ENCODE results near the gene ZNF462. TPM values are rescaled to one million over a fixed set of nuclear protein-coding genes. Genes with fewer than 3 reads are reported as not detected.

Gene ZNF462
- total RNA-seq, 1 experiment from 2014 or later: 164 TPM

- H3K36me3 Mint-ChIP-seq (ENCODE audit: insufficient read depth in 1 of 3, low read depth in 3 of 3): peaks cover 31 to 53% (median 51%) of the 10 kb centered on the region in 3 experiments
- TF ChIP-seq CTCF (conservative IDR thresholded peaks at IDR 0.05): no peak
- H2AK5ac ChIP-seq (ENCODE audit: insufficient read length, low read length): no peak overlapping the region
- no peak overlapping the region for H3K23ac ChIP-seq (ENCODE audit: insufficient read length, low read depth, low read length)
- H2AFZ ChIP-seq (ENCODE audit: low read length): no peak overlapping the region
- no peak overlapping the region for H2BK12ac ChIP-seq (ENCODE audit: insufficient read length, low read depth, low read length)
- DNase-seq: no peak
- no peak overlapping the region for H3K56ac ChIP-seq (ENCODE audit: insufficient read length, low read depth, low read length)
- H3K27me3 ChIP-seq (ENCODE audit: insufficient read depth, low read length): no peaks in the 10 kb centered on the region
- H3K9me3 ChIP-seq (ENCODE audit: control insufficient read depth, low read depth, low read length): no peaks in the 10 kb centered on the region
- peaks cover 18% of the 10 kb centered on the region for H3K4me1 ChIP-seq (ENCODE audit: insufficient read depth, low read length)
- H4K20me1 ChIP-seq (ENCODE audit: control insufficient read depth, insufficient read depth, insufficient read length): no peaks in the 10 kb centered on the region
- H3K4ac ChIP-seq (ENCODE audit: low read depth, low read length): no peak overlapping the region
- peaks cover 11% of the 10 kb centered on the region for H3K79me1 ChIP-seq (ENCODE audit: insufficient read depth, low read depth, low read length, poor library complexity, severe bottlenecking)
- no peak overlapping the region for H2BK20ac ChIP-seq (ENCODE audit: low read depth, low read length, poor library complexity, severe bottlenecking)
- no peak overlapping the region for H4K91ac ChIP-seq (ENCODE audit: insufficient read length, low read depth, low read length)
- no peak overlapping the region for H2BK120ac ChIP-seq (ENCODE audit: low read depth, low read length, poor library complexity, severe bottlenecking)
- H3K14ac ChIP-seq (ENCODE audit: insufficient read depth, low read length): no peak overlapping the region
- no peak overlapping the region for H3K18ac ChIP-seq (ENCODE audit: insufficient read length, low read depth, low read length)
- no peak overlapping the region for H2BK5ac ChIP-seq (ENCODE audit: insufficient read length, low read length)
- peaks cover 24 to 34% of the 10 kb centered on the region in 2 experiments for H3K9me3 Mint-ChIP-seq
- H3K27ac Mint-ChIP-seq: no peak overlapping the region
- peaks cover 66 to 73% of the 10 kb centered on the region in 2 experiments for H3K4me1 Mint-ChIP-seq
- H4K8ac ChIP-seq (replicated peaks; ENCODE audit: insufficient read length, low read depth, low read length): no peak overlapping the region
- peaks cover 64% of the 10 kb centered on the region; the same call in 1 of the 2 replicates for H3K79me2 ChIP-seq (ENCODE audit: insufficient read depth, low read length)
- H4K5ac ChIP-seq (ENCODE audit: insufficient read length, low read depth, low read length): no peak overlapping the region
- H3K4me3 Mint-ChIP-seq: no peak overlapping the region
- no peaks in the 10 kb centered on the region for H3K23me2 ChIP-seq (ENCODE audit: insufficient read length, low read depth, low read length, poor library complexity, severe bottlenecking)
- no peak overlapping the region for H3K9ac ChIP-seq (ENCODE audit: extremely low read depth, insufficient read length, low read length)
- no peak overlapping the region for H2BK15ac ChIP-seq (ENCODE audit: low read depth, low read length)
- H3K27ac ChIP-seq (ENCODE audit: insufficient read length, low read depth, low read length): no peak overlapping the region
- H3K27me3 Mint-ChIP-seq (ENCODE audit: low read depth): no peaks in the 10 kb centered on the region
- no peak overlapping the region for H3T11ph ChIP-seq (ENCODE audit: low read length)
- H3K4me2 ChIP-seq (ENCODE audit: insufficient read depth, insufficient read length, low read length): no peak overlapping the region
- no CpG with 5 or more reads among the region's 1 CpG for WGBS (ENCODE audit: extremely low coverage, insufficient read length, low lambda C conversion rate)
These were observed 34.3 kb downstream of the ZNF462 start for GRCh38 chr9:106897236-106897635.
